DND-41 (cell line): Measurements from ENCODE around the gene TMCO4.

Source experiments
- EZH2 ChIP-seq: IDR thresholded peaks from 3 replicates; pipeline ENCODE4 v1.6.1; 2012; ENCODE audit warnings: borderline replicate concordance, low read depth, mild to moderate bottlenecking, moderate library complexity, low read length, inconsistent platforms; ENCODE audit not compliant: severe bottlenecking
- TF ChIP-seq, protein P1 (sequence below): IDR thresholded peaks from 2 replicates; pipeline ENCODE4 v1.5.1; 2012; ENCODE audit warnings: borderline replicate concordance, low read length, moderate library complexity, mild to moderate bottlenecking; ENCODE audit not compliant: poor library complexity, severe bottlenecking; ENCODE audit errors: extremely low read depth

DNA sequence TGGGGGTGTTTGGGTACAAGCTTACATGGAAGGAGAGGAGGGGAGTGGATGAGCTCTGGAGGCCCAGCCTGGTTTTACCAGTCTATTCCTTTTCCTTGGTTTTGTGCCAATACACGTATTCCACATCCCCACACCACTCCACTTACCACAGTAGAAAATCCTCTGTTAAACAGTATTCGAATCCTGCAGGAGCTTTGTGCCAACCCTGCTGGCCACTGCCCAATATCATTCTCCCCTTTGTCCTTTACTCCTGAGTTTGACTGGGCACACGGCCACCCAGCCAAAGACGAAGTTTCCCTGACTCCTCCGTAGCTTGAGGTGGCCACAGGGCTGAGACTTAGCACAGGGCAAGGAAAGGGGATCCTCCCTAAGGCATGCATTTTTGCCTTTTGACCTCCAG, 61.6 kb downstream of the TMCO4 start:
- TF ChIP-seq, protein P1, sequence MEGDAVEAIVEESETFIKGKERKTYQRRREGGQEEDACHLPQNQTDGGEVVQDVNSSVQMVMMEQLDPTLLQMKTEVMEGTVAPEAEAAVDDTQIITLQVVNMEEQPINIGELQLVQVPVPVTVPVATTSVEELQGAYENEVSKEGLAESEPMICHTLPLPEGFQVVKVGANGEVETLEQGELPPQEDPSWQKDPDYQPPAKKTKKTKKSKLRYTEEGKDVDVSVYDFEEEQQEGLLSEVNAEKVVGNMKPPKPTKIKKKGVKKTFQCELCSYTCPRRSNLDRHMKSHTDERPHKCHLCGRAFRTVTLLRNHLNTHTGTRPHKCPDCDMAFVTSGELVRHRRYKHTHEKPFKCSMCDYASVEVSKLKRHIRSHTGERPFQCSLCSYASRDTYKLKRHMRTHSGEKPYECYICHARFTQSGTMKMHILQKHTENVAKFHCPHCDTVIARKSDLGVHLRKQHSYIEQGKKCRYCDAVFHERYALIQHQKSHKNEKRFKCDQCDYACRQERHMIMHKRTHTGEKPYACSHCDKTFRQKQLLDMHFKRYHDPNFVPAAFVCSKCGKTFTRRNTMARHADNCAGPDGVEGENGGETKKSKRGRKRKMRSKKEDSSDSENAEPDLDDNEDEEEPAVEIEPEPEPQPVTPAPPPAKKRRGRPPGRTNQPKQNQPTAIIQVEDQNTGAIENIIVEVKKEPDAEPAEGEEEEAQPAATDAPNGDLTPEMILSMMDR = no peak
- TF ChIP-seq EZH2 = no peak
